CD4-positive, CD25-positive, alpha-beta regulatory T cell (primary cell): ENCODE results near the gene PLAAT4. TPM values are rescaled to one million over a fixed set of nuclear protein-coding genes. Genes with fewer than 3 reads are reported as not detected.
"Not testable (repeated sequence)": the region's sequence is repeated elsewhere in the genome, so short reads cannot be mapped to it uniquely, and the experiment has no call there.

Source experiments
- ATAC-seq, 2 donors: fragments of 150-1000 bp; cut with Tn5 transposase; one replicate each; pipeline ENCODE4 v1.10.0; 2021; ENCODE audit warnings: low read depth in 2 of 2, moderate number of reproducible peaks in 2 of 2, moderate library complexity in 1 of 2
- DNase-seq, 3 donors: peaks; one replicate each; pipeline versions ENCODE4 v3.0.0 to v3.0.0-alpha.2; 2012 to 2022; ENCODE audit warnings: mixed read lengths in 1 of 3
- H3K27ac ChIP-seq: one replicate; pipeline ENCODE4 v1.7.0; 2013; ENCODE audit warnings: mild to moderate bottlenecking, low read length; ENCODE audit not compliant: insufficient read depth, poor library complexity, severe bottlenecking
- H3K27me3 ChIP-seq: one replicate; pipeline ENCODE4 v1.7.0; 2013; ENCODE audit warnings: low read length; ENCODE audit not compliant: control insufficient read depth, insufficient read depth
- H3K36me3 ChIP-seq: one replicate; pipeline ENCODE4 v1.7.0; 2013; ENCODE audit warnings: mild to moderate bottlenecking, low read length, moderate library complexity; ENCODE audit not compliant: control insufficient read depth, insufficient read depth
- H3K4me1 ChIP-seq: 2 replicates; pipeline ENCODE4 v1.7.0; 2013; ENCODE audit warnings: mild to moderate bottlenecking, low read length; ENCODE audit not compliant: insufficient read depth, control insufficient read depth, poor library complexity, severe bottlenecking
- H3K4me3 ChIP-seq: one replicate; pipeline ENCODE4 v1.7.0; 2013; ENCODE audit warnings: low read depth, mild to moderate bottlenecking, low read length, moderate library complexity
- H3K9me3 ChIP-seq, 2 experiments: 1 replicate in 1 of 2; 2 replicates in 1 of 2; pipeline ENCODE4 v1.7.0; 2013; ENCODE audit warnings: low read length in 2 of 2, mild to moderate bottlenecking in 1 of 2, moderate library complexity in 1 of 2; ENCODE audit not compliant: control insufficient read depth in 2 of 2
- H3K27ac Mint-ChIP-seq, 3 donors: one replicate each; pipeline ENCODE4 v1.8.0; 2020 to 2022; ENCODE audit warnings: mild to moderate bottlenecking in 3 of 3, mixed read lengths in 3 of 3, moderate library complexity in 2 of 3
- H3K27me3 Mint-ChIP-seq: one replicate; pipeline ENCODE4 v1.8.0; 2022; ENCODE audit warnings: mild to moderate bottlenecking, mixed read lengths
- H3K36me3 Mint-ChIP-seq: one replicate; pipeline ENCODE4 v1.8.0; 2020; ENCODE audit warnings: mixed read lengths
- H3K4me1 Mint-ChIP-seq, 4 donors: one replicate each; pipeline ENCODE4 v1.8.0; 2020 to 2022; ENCODE audit warnings: mixed read lengths in 4 of 4, mild to moderate bottlenecking in 1 of 4
- H3K4me3 Mint-ChIP-seq, 4 donors: one replicate each; pipeline ENCODE4 v1.8.0; 2020 to 2022; ENCODE audit warnings: mild to moderate bottlenecking in 4 of 4, mixed read lengths in 4 of 4, moderate library complexity in 3 of 4
- H3K9me3 Mint-ChIP-seq, 7 donors: one replicate each; pipeline ENCODE4 v1.8.0; 2020 to 2022; ENCODE audit warnings: mixed read lengths in 7 of 7, mild to moderate bottlenecking in 3 of 7, moderate library complexity in 2 of 7
- polyA plus RNA-seq, 4 donors: library from polyadenylated mRNA; unstranded; fragments of 300-500 nt; fragmentation: Illumina TruSeq; gene quantifications; one replicate each; pipeline ENCODE4 v1.2.3, GENCODE V29; 2021
- total RNA-seq: library from RNA; stranded (reverse); gene quantifications from one replicate; pipeline ENCODE4 v1.2.3, GENCODE V29; 2022

Gene PLAAT4
- total and polyA plus RNA-seq, 5 donors from 2014 or later, result 118 to 493 (median 422) TPM

DNA sequence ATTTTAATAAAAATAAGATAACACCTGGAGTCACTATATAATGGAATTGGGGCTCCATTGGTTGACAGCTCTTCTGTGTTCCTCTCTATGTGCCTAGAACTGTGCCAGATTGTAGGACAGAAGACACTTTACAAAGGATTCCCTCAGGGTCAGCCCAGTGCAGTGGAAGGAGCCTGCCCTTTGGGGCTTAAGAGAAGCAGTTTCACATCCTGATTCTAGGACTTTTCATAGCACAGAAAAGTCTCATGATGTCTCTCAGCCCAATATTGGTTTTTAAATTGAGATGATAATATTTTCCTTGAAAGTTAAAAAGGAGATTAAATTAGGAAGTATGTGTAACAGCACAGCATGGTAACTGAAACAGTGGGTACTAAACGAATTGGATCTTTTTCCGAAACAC is 7.1 kb downstream of the PLAAT4 start:
- no peak for ATAC-seq
- peaks cover 52% of the 10 kb centered on the region for H3K36me3 ChIP-seq
- H3K27ac Mint-ChIP-seq, result peak overlapping the region in 2 of 3 donors; percentile 42 to 51

GRCh38 chr11:63547061-63547460 is 10.5 kb downstream of the PLAAT4 start:
- H3K4me1 Mint-ChIP-seq, result peaks cover 22 to 41% (median 24%) of the 10 kb centered on the region in 4 donors
- H3K27ac Mint-ChIP-seq, result peak overlapping the region; percentile 72 to 82 (median 74)

More for the DNA sequence above, 7.1 kb downstream of the PLAAT4 start:
- no peaks in the 10 kb centered on the region for H3K27me3 ChIP-seq
- Mint-ChIP-seq H3K27me3 (no peaks in the 10 kb centered on the region), H3K4me3 (no peak overlapping the region), H3K9me3 (no peaks in the 10 kb centered on the region), H3K36me3 (peaks cover 47% of the 10 kb centered on the region), H3K4me1 (peaks cover 25 to 51% (median 28%) of the 10 kb centered on the region in 4 donors)
- no peak overlapping the region for H3K27ac ChIP-seq
- DNase-seq, result no peak
- H3K9me3 ChIP-seq, result no peaks in the 10 kb centered on the region
- peaks cover 15% of the 10 kb centered on the region for H3K4me1 ChIP-seq
- H3K4me3 ChIP-seq, result no peak overlapping the region

DNA sequence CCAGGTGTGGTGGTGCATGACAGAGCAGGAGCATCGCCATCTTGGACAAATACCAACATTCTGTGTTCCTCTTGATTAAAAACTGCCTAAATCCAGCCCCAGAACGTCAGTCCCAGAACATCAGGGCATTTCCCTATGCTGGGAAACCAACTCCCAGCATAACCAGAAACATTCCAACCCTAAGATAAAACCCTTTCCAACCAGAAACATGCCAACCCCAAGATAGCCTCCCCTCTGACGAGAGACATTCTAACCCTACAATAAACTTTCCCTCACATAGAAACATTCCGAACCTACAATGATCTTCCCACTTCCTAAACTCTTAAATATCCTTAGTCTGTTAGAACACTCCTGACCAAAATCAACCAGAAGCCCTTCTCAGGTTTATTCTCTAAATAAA is 11.6 kb downstream of the PLAAT4 start:
- Histone ChIP-seq H3K4me3 (no peak overlapping the region), H3K9me3 (no peaks in the 10 kb centered on the region), H3K27me3 (no peaks in the 10 kb centered on the region), H3K27ac (no peak overlapping the region), H3K4me1 (peaks cover 17% of the 10 kb centered on the region), H3K36me3 (peaks cover 41% of the 10 kb centered on the region)
- no peak for ATAC-seq
- DNase-seq, result no peak
- Mint-ChIP-seq H3K27ac (no peak overlapping the region), H3K4me1 (peaks cover 22 to 41% (median 26%) of the 10 kb centered on the region in 4 donors), H3K27me3 (no peaks in the 10 kb centered on the region), H3K9me3 (no peaks in the 10 kb centered on the region), H3K36me3 (peaks cover 27% of the 10 kb centered on the region), H3K4me3 (no peak overlapping the region)

More at GRCh38 chr11:63547061-63547460, 10.5 kb downstream of the PLAAT4 start:
- H3K9me3 ChIP-seq, result no peaks in the 10 kb centered on the region
- H3K27me3 ChIP-seq, result no peaks in the 10 kb centered on the region
- Mint-ChIP-seq H3K4me3 (peak overlapping the region in 1 of 4 donors; percentile 76), H3K9me3 (no peaks in the 10 kb centered on the region), H3K36me3 (peaks cover 33% of the 10 kb centered on the region), H3K27me3 (no peaks in the 10 kb centered on the region)
- no peak overlapping the region for H3K27ac ChIP-seq
- no peak overlapping the region for H3K4me3 ChIP-seq
- DNase-seq (no peak), ATAC-seq (no peak)
- H3K36me3 ChIP-seq, result peaks cover 46% of the 10 kb centered on the region
- peaks cover 8% of the 10 kb centered on the region for H3K4me1 ChIP-seq

DNA sequence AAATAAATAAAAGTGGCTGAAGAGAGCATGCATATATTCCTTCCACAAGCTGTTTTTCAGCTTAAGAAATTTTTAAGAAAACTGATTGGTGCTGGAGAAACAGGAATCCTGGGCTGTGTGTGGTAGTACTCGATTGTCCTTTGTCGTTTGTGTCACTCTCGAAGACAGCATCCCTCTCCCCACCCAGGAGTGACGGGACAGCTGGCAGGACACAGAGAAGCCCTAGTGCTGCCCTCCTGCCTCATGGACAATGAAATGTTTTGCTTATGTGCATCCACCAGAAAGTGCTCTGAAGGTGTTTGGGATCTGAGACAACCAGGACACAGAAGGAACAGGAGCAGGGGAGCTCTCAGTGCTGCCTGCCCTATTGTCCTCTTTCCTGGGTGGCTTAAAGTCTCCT is 12.8 kb downstream of the PLAAT4 start:
- no peaks in the 10 kb centered on the region for H3K9me3 Mint-ChIP-seq
- no peaks in the 10 kb centered on the region for H3K9me3 ChIP-seq
- H3K27ac Mint-ChIP-seq, result peak overlapping the region; percentile 23 to 65 (median 56)
- peak overlapping the region in 1 of 4 donors; percentile 27 for H3K4me3 Mint-ChIP-seq
- no peaks in the 10 kb centered on the region for H3K27me3 ChIP-seq
- peaks cover 26% of the 10 kb centered on the region for H3K36me3 Mint-ChIP-seq
- no peaks in the 10 kb centered on the region for H3K27me3 Mint-ChIP-seq
- peaks cover 29% of the 10 kb centered on the region for H3K4me1 ChIP-seq
- no peak overlapping the region for H3K4me3 ChIP-seq
- H3K4me1 Mint-ChIP-seq, result peaks cover 18 to 44% (median 30%) of the 10 kb centered on the region in 4 donors
- DNase-seq (no peak), ATAC-seq (no peak)
- H3K36me3 ChIP-seq, result peaks cover 29% of the 10 kb centered on the region
- H3K27ac ChIP-seq, result no peak overlapping the region

GRCh38 chr11:63550156-63550700 is 13.6 kb downstream of the PLAAT4 start:
- Histone ChIP-seq H3K36me3 (peaks cover 21% of the 10 kb centered on the region), H3K4me1 (peaks cover 37% of the 10 kb centered on the region)
- ATAC-seq, H3K9me3 Mint-ChIP-seq, H3K27me3 Mint-ChIP-seq, DNase-seq, H3K27me3 ChIP-seq, H3K27ac ChIP-seq, H3K9me3 ChIP-seq, H3K4me3 ChIP-seq: not testable (repeated sequence)
- Mint-ChIP-seq H3K4me3 (peak overlapping the region in 2 of 4 donors; percentile 84 to 86), H3K27ac (peak overlapping the region in 1 of 3 donors; percentile 84), H3K36me3 (peaks cover 22% of the 10 kb centered on the region), H3K4me1 (peaks cover 22 to 47% (median 34%) of the 10 kb centered on the region in 4 donors)

DNA sequence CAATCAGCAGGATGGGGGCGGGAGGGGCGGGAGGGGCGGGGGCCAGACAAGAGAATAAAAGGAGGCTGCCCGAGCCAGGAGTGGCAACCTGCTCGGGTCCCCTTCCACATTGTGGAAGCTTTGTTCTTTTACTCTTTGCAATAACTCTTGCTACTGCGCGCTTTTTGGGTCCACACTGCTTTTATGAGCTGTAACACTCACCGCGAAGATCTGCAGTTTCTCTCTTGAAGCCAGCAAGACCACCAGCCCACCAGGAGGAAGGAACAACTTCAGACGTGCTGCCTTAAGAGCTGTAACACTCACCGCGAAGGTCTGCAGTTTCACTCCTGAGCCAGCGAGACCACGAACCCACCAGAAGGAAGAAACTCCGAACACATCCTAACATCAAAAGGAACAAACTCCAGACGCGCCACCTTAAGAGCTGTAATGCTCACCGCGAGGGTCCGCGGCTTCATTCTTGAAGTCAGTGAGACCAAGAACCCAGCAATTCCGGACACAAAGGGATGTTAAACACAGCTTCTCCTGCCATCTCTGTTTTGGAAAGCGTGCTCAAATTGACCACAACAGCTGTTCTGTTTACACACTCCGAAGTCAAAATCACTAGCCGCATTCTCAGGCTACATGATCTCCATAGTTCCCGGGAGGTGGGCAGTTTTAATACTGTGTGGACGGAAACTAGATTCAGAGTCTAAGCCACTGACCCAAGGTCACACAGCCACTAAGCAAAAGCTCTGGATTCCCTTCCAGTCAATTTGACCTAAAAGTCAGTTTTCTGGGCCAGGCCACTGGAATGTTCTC is 14.7 kb downstream of the PLAAT4 start:
- no peaks in the 10 kb centered on the region for H3K9me3 ChIP-seq
- peaks cover 16% of the 10 kb centered on the region for H3K36me3 Mint-ChIP-seq
- peaks cover 10% of the 10 kb centered on the region for H3K36me3 ChIP-seq
- ATAC-seq (no peak), DNase-seq (peak in 1 of 3 donors; percentile 37)
- no peaks in the 10 kb centered on the region for H3K9me3 Mint-ChIP-seq
- peaks cover 37% of the 10 kb centered on the region for H3K4me1 ChIP-seq
- peak overlapping the region; percentile 31 for H3K4me3 ChIP-seq
- H3K4me3 Mint-ChIP-seq, result peak overlapping the region; percentile 81 to 91 (median 85)
- H3K4me1 Mint-ChIP-seq, result peaks cover 23 to 57% (median 35%) of the 10 kb centered on the region in 4 donors
- H3K27me3 ChIP-seq, result no peaks in the 10 kb centered on the region
- no peaks in the 10 kb centered on the region for H3K27me3 Mint-ChIP-seq
- peak overlapping the region; percentile 84 to 92 (median 91) for H3K27ac Mint-ChIP-seq
- peak overlapping the region; percentile 47 for H3K27ac ChIP-seq

GRCh38 chr11:63551889-63552266 is 15.3 kb downstream of the PLAAT4 start:
- peaks cover 6% of the 10 kb centered on the region for H3K36me3 ChIP-seq
- H3K27me3 ChIP-seq, result no peaks in the 10 kb centered on the region
- peak overlapping the region in 3 of 4 donors; percentile 81 to 91 (median 86) for H3K4me3 Mint-ChIP-seq
- ATAC-seq, result no peak
- no peaks in the 10 kb centered on the region for H3K9me3 ChIP-seq
- no peaks in the 10 kb centered on the region for H3K27me3 Mint-ChIP-seq
- peak overlapping the region; percentile 31 for H3K4me3 ChIP-seq
- DNase-seq, result no peak
- peaks cover 10% of the 10 kb centered on the region for H3K36me3 Mint-ChIP-seq
- peak overlapping the region; percentile 47 for H3K27ac ChIP-seq
- H3K9me3 Mint-ChIP-seq, result no peaks in the 10 kb centered on the region
- H3K27ac Mint-ChIP-seq, result peak overlapping the region in 2 of 3 donors; percentile 66 to 84
- peaks cover 37% of the 10 kb centered on the region for H3K4me1 ChIP-seq
- H3K4me1 Mint-ChIP-seq, result peaks cover 24 to 63% (median 34%) of the 10 kb centered on the region in 4 donors
